GM21619 (cell line): ENCODE data around the gene TRIP11.

Source experiments
- ATAC-seq: cut with Tn5 transposase; IDR thresholded peaks from one replicate; pipeline ENCODE4 v1.9.1; 2021; ENCODE audit not compliant: unreplicated experiment

The TRIP11 gene

GRCh38 chr14:91926131-91926890 lies 113.5 kb downstream of the TRIP11 start:
- no peak for ATAC-seq

GRCh38 chr14:91925727-91926121 lies 114.1 kb downstream of the TRIP11 start:
- ATAC-seq: no peak

GRCh38 chr14:91925001-91925726 lies 114.7 kb downstream of the TRIP11 start:
- ATAC-seq: no peak

GRCh38 chr14:91920526-91920925 lies 119.3 kb downstream of the TRIP11 start:
- no peak for ATAC-seq

- no peak for ATAC-seq
Measured at GRCh38 chr14:91919814-91920213, 120.0 kb downstream of the TRIP11 start.

GRCh38 chr14:91918186-91918883 lies 121.5 kb downstream of the TRIP11 start:
- ATAC-seq: no peak
